Smooth muscle cell of trachea (primary cell): ENCODE results near the gene MBD3. TPM values are rescaled to one million over a fixed set of nuclear protein-coding genes. Genes with fewer than 3 reads are reported as not detected.

Source experiments
- total RNA-seq: library from RNA; depleted of rRNA; stranded (reverse); fragments of >200 nt; gene quantifications from 2 replicates; pipeline ENCODE4 v1.2.1, GENCODE V29; 2014

Gene MBD3, protein sequence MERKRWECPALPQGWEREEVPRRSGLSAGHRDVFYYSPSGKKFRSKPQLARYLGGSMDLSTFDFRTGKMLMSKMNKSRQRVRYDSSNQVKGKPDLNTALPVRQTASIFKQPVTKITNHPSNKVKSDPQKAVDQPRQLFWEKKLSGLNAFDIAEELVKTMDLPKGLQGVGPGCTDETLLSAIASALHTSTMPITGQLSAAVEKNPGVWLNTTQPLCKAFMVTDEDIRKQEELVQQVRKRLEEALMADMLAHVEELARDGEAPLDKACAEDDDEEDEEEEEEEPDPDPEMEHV
- 92.6 and 107 TPM in 2 replicates for total RNA-seq

GRCh38 chr19:1592755-1593500, at the start of gene MBD3:
TSS of gene MBD3 (minus strand) at chr19:1592865. CDS start at chr19:1592631, 234 bp downstream.

GRCh38 chr19:1605236-1606137, 12.8 kb upstream of the MBD3 start, which contains the start of gene UQCR11:
TSS of gene UQCR11 (minus strand) at chr19:1605462. CDS start at chr19:1605409, 53 bp downstream.

GRCh38 chr19:1568320-1569019, 24.2 kb downstream of the MBD3 start, which contains the start of gene MEX3D:
TSS of gene MEX3D (minus strand) at chr19:1568325. CDS start at chr19:1568058, 267 bp downstream.

Other genes with a start within 250 kb of the MBD3 start
- 63.7 and 92.6 TPM in 2 replicates for gene NDUFS7, start 209.0 kb downstream of the MBD3 start, total RNA-seq
- gene GAMT, start 191.3 kb downstream of the MBD3 start, total RNA-seq: 33.7 and 61.5 TPM in 2 replicates
- gene DAZAP1, start 185.3 kb downstream of the MBD3 start, total RNA-seq: 50.4 and 60.5 TPM in 2 replicates
- gene RPS15, start 154.5 kb downstream of the MBD3 start, total RNA-seq: 434 and 768 TPM in 2 replicates
- 0.29 and 0.83 TPM in 2 replicates for gene APC2, start 142.7 kb downstream of the MBD3 start, total RNA-seq
- gene C19orf25, start 113.7 kb downstream of the MBD3 start, total RNA-seq: 30.8 and 41.5 TPM in 2 replicates
- 1.5 and 4.0 TPM in 2 replicates for gene PCSK4, start 102.5 kb downstream of the MBD3 start, total RNA-seq
- gene REEP6, start 101.7 kb downstream of the MBD3 start, total RNA-seq: 0.87 and 4.6 TPM in 2 replicates
- 5.7 and 11.7 TPM in 2 replicates for gene ADAMTSL5, start 79.8 kb downstream of the MBD3 start, total RNA-seq
- 0.17 TPM in 1 of 2 replicates, not detected in the other for gene PLK5, start 68.8 kb downstream of the MBD3 start, total RNA-seq
- 30.5 and 80.6 TPM in 2 replicates for gene MEX3D, start 24.5 kb downstream of the MBD3 start, total RNA-seq
- 59.3 and 98.6 TPM in 2 replicates for gene UQCR11, start 12.6 kb upstream of the MBD3 start, total RNA-seq
- 81.0 and 88.7 TPM in 2 replicates for gene TCF3, start 59.8 kb upstream of the MBD3 start, total RNA-seq
- gene ONECUT3, start 160.6 kb upstream of the MBD3 start, total RNA-seq: under 0.01 TPM in 1 of 2 replicates, not detected in the other
- gene ATP8B3, start 219.4 kb upstream of the MBD3 start, total RNA-seq: 2.8 and 4.2 TPM in 2 replicates